ENCODE measurements around the gene ZNF483. TPM values are rescaled to one million over a fixed set of nuclear protein-coding genes. Genes with fewer than 3 reads are reported as not detected.

ZNF483 gene
- total and polyA plus RNA-seq, 9 of the 15 experiments (the other 6 are each of a cell fraction or from before 2014, with no cell fraction given): 0.04 to 1.0 (median 0.38) TPM

DNA sequence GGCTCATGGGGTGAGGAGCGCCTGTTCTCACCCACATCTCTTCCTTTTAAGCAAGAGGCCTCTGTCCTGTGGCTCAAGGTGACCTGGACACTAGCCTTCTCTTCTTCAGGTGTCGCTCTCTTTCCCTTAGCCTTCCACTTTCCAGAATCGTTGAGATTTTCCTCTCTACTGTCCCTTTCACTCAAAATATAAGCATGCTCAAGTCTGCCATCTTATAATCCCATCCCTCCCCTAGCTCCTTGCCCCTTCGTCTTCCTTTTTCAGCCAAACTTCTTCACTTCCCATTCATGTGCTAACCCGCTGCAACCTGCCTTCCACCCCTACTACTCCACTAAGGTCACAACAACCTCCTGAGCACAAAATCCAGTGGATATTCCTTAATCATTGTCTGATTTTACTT, 61.4 kb downstream of the ZNF483 start:
- Histone ChIP-seq H3K9me3 (replicated peaks; ENCODE audit: control insufficient read depth, insufficient read depth, low read depth, low read length) (no peaks in the 10 kb centered on the region), H3K27me3 (ENCODE audit: control insufficient read depth in 2 of 2, insufficient read depth in 2 of 2, low read length in 2 of 2) (peaks cover 0 to 5% of the 10 kb centered on the region in 2 experiments; a peak in 4 of 5 replicates), H3K79me2 (ENCODE audit: control insufficient read depth, insufficient read depth, low read length) (no peaks in the 10 kb centered on the region), H3K4me3 (no peak overlapping the region), H4K20me1 (replicated peaks; ENCODE audit: control insufficient read depth, insufficient read depth, low read length) (no peaks in the 10 kb centered on the region), H3K27ac (ENCODE audit: extremely low read depth, low read depth, low read length) (no peak overlapping the region), H3K36me3 (ENCODE audit: control insufficient read depth, insufficient read depth, low read length) (no peaks in the 10 kb centered on the region), H2AFZ (ENCODE audit: low read depth, low read length) (no peak overlapping the region), H3K9ac (ENCODE audit: insufficient read depth in 1 of 2, low read depth in 2 of 2, low read length in 2 of 2) (no peak overlapping the region), H3K4me1 (replicated peaks in 1 of 2; ENCODE audit: control insufficient read depth in 2 of 2, insufficient read depth in 2 of 2, low read length in 2 of 2) (no peaks in the 10 kb centered on the region), H3K9me1 (ENCODE audit: control insufficient read depth, insufficient read depth, low read length) (no peaks in the 10 kb centered on the region), H3K4me2 (ENCODE audit: insufficient read depth, low read length) (no peak overlapping the region)
- no peak for ATAC-seq
- BruUV-seq (replicated peaks): no TSS peak
- CTCF ChIA-PET (ENCODE audit: low intra/inter-chr PET ratio): no interaction called here
- in situ Hi-C loops (cut with MboI): no loop called here
- 6% methylated on average over 5 of the region's 5 CpGs for WGBS (ENCODE audit: insufficient coverage, low coverage, missing lambda C conversion rate)
- DNase-seq (ENCODE audit: extremely low read depth in 1 of 4, low spot score in 3 of 4): no peak
- POLR2A ChIA-PET: no interaction called here
- FAIRE-seq: no peak
- intact Hi-C loops (cut with micrococcal nuclease): no loop called here
- no peak for TF ChIP-seq HNRNPH1 (optimal IDR thresholded peaks at IDR 0.05; ENCODE audit: low read depth, low read length)
- no peak for TF ChIP-seq CHCHD3 (CRISPR knock-in tag; IDR thresholded peaks at IDR 0.05)
- TF ChIP-seq, protein P1, sequence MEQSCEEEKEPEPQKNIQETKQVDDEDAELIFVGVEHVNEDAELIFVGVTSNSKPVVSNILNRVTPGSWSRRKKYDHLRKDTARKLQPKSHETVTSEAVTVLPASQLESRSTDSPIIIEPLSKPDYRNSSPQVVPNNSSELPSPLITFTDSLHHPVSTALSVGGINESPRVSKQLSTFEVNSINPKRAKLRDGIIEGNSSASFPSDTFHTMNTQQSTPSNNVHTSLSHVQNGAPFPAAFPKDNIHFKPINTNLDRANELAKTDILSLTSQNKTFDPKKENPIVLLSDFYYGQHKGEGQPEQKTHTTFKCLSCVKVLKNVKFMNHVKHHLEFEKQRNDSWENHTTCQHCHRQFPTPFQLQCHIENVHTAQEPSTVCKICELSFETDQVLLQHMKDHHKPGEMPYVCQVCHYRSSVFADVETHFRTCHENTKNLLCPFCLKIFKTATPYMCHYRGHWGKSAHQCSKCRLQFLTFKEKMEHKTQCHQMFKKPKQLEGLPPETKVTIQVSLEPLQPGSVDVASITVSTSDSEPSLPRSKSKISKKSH (CRISPR knock-in tag; IDR thresholded peaks at IDR 0.05): no peak
- TF ChIP-seq, protein P2, sequence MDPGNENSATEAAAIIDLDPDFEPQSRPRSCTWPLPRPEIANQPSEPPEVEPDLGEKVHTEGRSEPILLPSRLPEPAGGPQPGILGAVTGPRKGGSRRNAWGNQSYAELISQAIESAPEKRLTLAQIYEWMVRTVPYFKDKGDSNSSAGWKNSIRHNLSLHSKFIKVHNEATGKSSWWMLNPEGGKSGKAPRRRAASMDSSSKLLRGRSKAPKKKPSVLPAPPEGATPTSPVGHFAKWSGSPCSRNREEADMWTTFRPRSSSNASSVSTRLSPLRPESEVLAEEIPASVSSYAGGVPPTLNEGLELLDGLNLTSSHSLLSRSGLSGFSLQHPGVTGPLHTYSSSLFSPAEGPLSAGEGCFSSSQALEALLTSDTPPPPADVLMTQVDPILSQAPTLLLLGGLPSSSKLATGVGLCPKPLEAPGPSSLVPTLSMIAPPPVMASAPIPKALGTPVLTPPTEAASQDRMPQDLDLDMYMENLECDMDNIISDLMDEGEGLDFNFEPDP (CRISPR knock-in tag; IDR thresholded peaks at IDR 0.05): no peak
- TF ChIP-seq, protein P3, sequence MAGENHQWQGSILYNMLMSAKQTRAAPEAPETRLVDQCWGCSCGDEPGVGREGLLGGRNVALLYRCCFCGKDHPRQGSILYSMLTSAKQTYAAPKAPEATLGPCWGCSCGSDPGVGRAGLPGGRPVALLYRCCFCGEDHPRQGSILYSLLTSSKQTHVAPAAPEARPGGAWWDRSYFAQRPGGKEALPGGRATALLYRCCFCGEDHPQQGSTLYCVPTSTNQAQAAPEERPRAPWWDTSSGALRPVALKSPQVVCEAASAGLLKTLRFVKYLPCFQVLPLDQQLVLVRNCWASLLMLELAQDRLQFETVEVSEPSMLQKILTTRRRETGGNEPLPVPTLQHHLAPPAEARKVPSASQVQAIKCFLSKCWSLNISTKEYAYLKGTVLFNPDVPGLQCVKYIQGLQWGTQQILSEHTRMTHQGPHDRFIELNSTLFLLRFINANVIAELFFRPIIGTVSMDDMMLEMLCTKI (IDR thresholded peaks at IDR 0.05; ENCODE audit: partially characterized antibody): no peak
- TF ChIP-seq, protein P4, sequence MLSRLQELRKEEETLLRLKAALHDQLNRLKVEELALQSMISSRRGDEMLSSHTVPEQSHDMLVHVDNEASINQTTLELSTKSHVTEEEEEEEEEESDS (CRISPR knock-in tag; IDR thresholded peaks at IDR 0.05): no peak
- no peak for TF ChIP-seq U2AF2 (optimal IDR thresholded peaks at IDR 0.05; ENCODE audit: low read depth, low read length)
- no peak for TF ChIP-seq NCOA2 (IDR thresholded peaks at IDR 0.05; ENCODE audit: partially characterized antibody in 2 of 2)
- no peak for TF ChIP-seq NR2C1 (IDR thresholded peaks at IDR 0.05)
- no peak for TF ChIP-seq NR2C1 (tag; IDR thresholded peaks at IDR 0.05)

All from K562 (cell line).